NT2/D1 (cell line): Measurements from ENCODE around the gene NUDT1.

ENCODE experiments used
- SUZ12 ChIP-seq: IDR thresholded peaks from 2 replicates; pipeline ENCODE4 v1.6.1; 2011; ENCODE audit not compliant: insufficient read length, insufficient read depth; ENCODE audit errors: extremely low read depth
- YY1 ChIP-seq: IDR thresholded peaks from 2 replicates; pipeline ENCODE4 v1.6.1; 2011; ENCODE audit not compliant: insufficient read length, insufficient read depth
- ZNF274 ChIP-seq: IDR thresholded peaks from 2 replicates; pipeline ENCODE4 v1.6.1; 2011; ENCODE audit warnings: mild to moderate bottlenecking, low read depth, low read length

GRCh38 chr7:2299870-2300512 lies 58.0 kb downstream of the NUDT1 start:
- TF ChIP-seq SUZ12: no peak
- TF ChIP-seq YY1: no peak
- no peak for TF ChIP-seq ZNF274
